ENCODE results near the gene VKORC1L1.
"Not testable (repeated sequence)": the region's sequence is repeated elsewhere in the genome, so short reads cannot be mapped to it uniquely, and the experiment has no call there.

DNA sequence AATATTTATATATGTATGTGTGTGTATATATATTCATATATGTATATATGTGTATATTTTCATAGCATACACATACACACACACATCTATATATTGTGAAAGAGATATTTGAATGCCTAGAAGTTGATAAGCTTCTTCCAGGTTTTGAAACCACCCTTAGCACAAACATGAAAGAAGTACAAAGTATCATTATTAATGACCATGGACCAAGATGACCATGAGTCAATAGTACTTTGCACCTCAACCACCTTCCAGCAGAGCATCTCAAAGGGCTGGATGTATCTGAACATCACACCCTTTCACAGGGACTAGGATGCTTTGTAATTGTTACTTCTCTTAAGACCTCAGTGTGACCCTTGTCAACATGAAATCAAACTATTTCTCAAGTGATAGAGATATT is 29.3 kb upstream of the VKORC1L1 start:
- TF ChIP-seq, protein P1, sequence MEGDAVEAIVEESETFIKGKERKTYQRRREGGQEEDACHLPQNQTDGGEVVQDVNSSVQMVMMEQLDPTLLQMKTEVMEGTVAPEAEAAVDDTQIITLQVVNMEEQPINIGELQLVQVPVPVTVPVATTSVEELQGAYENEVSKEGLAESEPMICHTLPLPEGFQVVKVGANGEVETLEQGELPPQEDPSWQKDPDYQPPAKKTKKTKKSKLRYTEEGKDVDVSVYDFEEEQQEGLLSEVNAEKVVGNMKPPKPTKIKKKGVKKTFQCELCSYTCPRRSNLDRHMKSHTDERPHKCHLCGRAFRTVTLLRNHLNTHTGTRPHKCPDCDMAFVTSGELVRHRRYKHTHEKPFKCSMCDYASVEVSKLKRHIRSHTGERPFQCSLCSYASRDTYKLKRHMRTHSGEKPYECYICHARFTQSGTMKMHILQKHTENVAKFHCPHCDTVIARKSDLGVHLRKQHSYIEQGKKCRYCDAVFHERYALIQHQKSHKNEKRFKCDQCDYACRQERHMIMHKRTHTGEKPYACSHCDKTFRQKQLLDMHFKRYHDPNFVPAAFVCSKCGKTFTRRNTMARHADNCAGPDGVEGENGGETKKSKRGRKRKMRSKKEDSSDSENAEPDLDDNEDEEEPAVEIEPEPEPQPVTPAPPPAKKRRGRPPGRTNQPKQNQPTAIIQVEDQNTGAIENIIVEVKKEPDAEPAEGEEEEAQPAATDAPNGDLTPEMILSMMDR (IDR thresholded peaks at IDR 0.05; ENCODE audit: insufficient read depth, low read length): not testable (repeated sequence)
- TF ChIP-seq POLR2AphosphoS5 (IDR thresholded peaks at IDR 0.05; ENCODE audit: low read depth): not testable (repeated sequence)
